Measurements from ENCODE around the gene IGF2BP1. TPM values are rescaled to one million over a fixed set of nuclear protein-coding genes. Genes with fewer than 3 reads are reported as not detected.

Gene IGF2BP1
- total RNA-seq, 1 donor from 2014 or later = 260 TPM

GRCh38 chr17:48998587-48999440 lies 1.6 kb downstream of the IGF2BP1 start:
- DNase-seq = no peak
- no peak for TF ChIP-seq CTCF (IDR thresholded peaks at IDR 0.05; ENCODE audit: partially characterized antibody, unreplicated experiment)
- Mint-ChIP-seq H3K9me3 (ENCODE audit: unreplicated experiment) (peaks cover 24% of the 10 kb centered on the region), H3K4me1 (ENCODE audit: low read depth, unreplicated experiment) (peaks cover 21% of the 10 kb centered on the region), H3K4me3 (ENCODE audit: unreplicated experiment) (peak overlapping the region; percentile 97), H3K27me3 (ENCODE audit: unreplicated experiment) (peaks cover 25% of the 10 kb centered on the region), H3K27ac (ENCODE audit: unreplicated experiment) (peak overlapping the region; percentile 84), H3K36me3 (ENCODE audit: unreplicated experiment) (no peaks in the 10 kb centered on the region)

- peaks cover 24% of the 10 kb centered on the region for H3K27me3 Mint-ChIP-seq (ENCODE audit: unreplicated experiment)
- no peak for TF ChIP-seq CTCF (IDR thresholded peaks at IDR 0.05; ENCODE audit: partially characterized antibody, unreplicated experiment)
- peaks cover 27% of the 10 kb centered on the region for H3K4me1 Mint-ChIP-seq (ENCODE audit: low read depth, unreplicated experiment)
- no peak for DNase-seq
- H3K4me3 Mint-ChIP-seq (ENCODE audit: unreplicated experiment) = peak overlapping the region; percentile 97
- no peaks in the 10 kb centered on the region for H3K36me3 Mint-ChIP-seq (ENCODE audit: unreplicated experiment)
- H3K27ac Mint-ChIP-seq (ENCODE audit: unreplicated experiment) = peak overlapping the region; percentile 86
- H3K9me3 Mint-ChIP-seq (ENCODE audit: unreplicated experiment) = peaks cover 19% of the 10 kb centered on the region
These were observed 3.8 kb downstream of the IGF2BP1 start for GRCh38 chr17:49000943-49001342.

- H3K4me1 Mint-ChIP-seq (ENCODE audit: low read depth, unreplicated experiment) = peaks cover 34% of the 10 kb centered on the region
- no peak for TF ChIP-seq CTCF (IDR thresholded peaks at IDR 0.05; ENCODE audit: partially characterized antibody, unreplicated experiment)
- peaks cover 16% of the 10 kb centered on the region for H3K9me3 Mint-ChIP-seq (ENCODE audit: unreplicated experiment)
These were observed 4.5 kb downstream of the IGF2BP1 start for GRCh38 chr17:49001671-49002070.

GRCh38 chr17:49002331-49002730 lies 5.1 kb downstream of the IGF2BP1 start:
- Mint-ChIP-seq H3K27me3 (ENCODE audit: unreplicated experiment) (peaks cover 18% of the 10 kb centered on the region), H3K4me1 (ENCODE audit: low read depth, unreplicated experiment) (peaks cover 41% of the 10 kb centered on the region), H3K4me3 (ENCODE audit: unreplicated experiment) (peak overlapping the region; percentile 86), H3K27ac (ENCODE audit: unreplicated experiment) (no peak overlapping the region), H3K36me3 (ENCODE audit: unreplicated experiment) (no peaks in the 10 kb centered on the region), H3K9me3 (ENCODE audit: unreplicated experiment) (peaks cover 14% of the 10 kb centered on the region)
- DNase-seq = no peak
- no peak for TF ChIP-seq CTCF (IDR thresholded peaks at IDR 0.05; ENCODE audit: partially characterized antibody, unreplicated experiment)

More at GRCh38 chr17:49001671-49002070, 4.5 kb downstream of the IGF2BP1 start:
- Mint-ChIP-seq H3K27ac (ENCODE audit: unreplicated experiment) (no peak overlapping the region), H3K36me3 (ENCODE audit: unreplicated experiment) (no peaks in the 10 kb centered on the region), H3K27me3 (ENCODE audit: unreplicated experiment) (peaks cover 20% of the 10 kb centered on the region), H3K4me3 (ENCODE audit: unreplicated experiment) (peak overlapping the region; percentile 97)
- no peak for DNase-seq

GRCh38 chr17:49002766-49003165 lies 5.6 kb downstream of the IGF2BP1 start:
- peak overlapping the region; percentile 86 for H3K4me3 Mint-ChIP-seq (ENCODE audit: unreplicated experiment)
- no peaks in the 10 kb centered on the region for H3K36me3 Mint-ChIP-seq (ENCODE audit: unreplicated experiment)
- TF ChIP-seq CTCF (IDR thresholded peaks at IDR 0.05; ENCODE audit: partially characterized antibody, unreplicated experiment) = no peak
- peaks cover 18% of the 10 kb centered on the region for H3K27me3 Mint-ChIP-seq (ENCODE audit: unreplicated experiment)
- no peak for DNase-seq
- H3K4me1 Mint-ChIP-seq (ENCODE audit: low read depth, unreplicated experiment) = peaks cover 44% of the 10 kb centered on the region
- H3K9me3 Mint-ChIP-seq (ENCODE audit: unreplicated experiment) = peaks cover 14% of the 10 kb centered on the region
- H3K27ac Mint-ChIP-seq (ENCODE audit: unreplicated experiment) = no peak overlapping the region
